AML-193 (cell line): ENCODE data around the gene PACSIN2.
A peak's percentile ranks its signal among the peaks of the same experiment; 100 is the strongest.
"Not testable (repeated sequence)": the region's sequence is repeated elsewhere in the genome, so short reads cannot be mapped to it uniquely, and the experiment has no call there.

ENCODE experiments used
- DNase-seq, 2 experiments: peaks; one replicate each; lab custom pipeline; 2025; lab: John Stamatoyannopoulos, UW

Gene PACSIN2

GRCh38 chr22:42992092-42992491 lies 22.9 kb downstream of the PACSIN2 start:
- no peak for DNase-seq

- no peak for DNase-seq
Observed at GRCh38 chr22:42991010-42991651, 23.8 kb downstream of the PACSIN2 start.

GRCh38 chr22:42990131-42990838 lies 24.7 kb downstream of the PACSIN2 start:
- DNase-seq, result no peak

GRCh38 chr22:42986115-42986514 lies 28.8 kb downstream of the PACSIN2 start:
- DNase-seq, result no peak

GRCh38 chr22:42985531-42985905 lies 29.4 kb downstream of the PACSIN2 start:
- DNase-seq, result no peak

GRCh38 chr22:42984814-42985530 lies 30.0 kb downstream of the PACSIN2 start:
- no peak for DNase-seq

GRCh38 chr22:42984397-42984796 lies 30.6 kb downstream of the PACSIN2 start:
- DNase-seq, result no peak

GRCh38 chr22:42983470-42983869 lies 31.5 kb downstream of the PACSIN2 start:
- no peak for DNase-seq

GRCh38 chr22:42979606-42980005 lies 35.3 kb downstream of the PACSIN2 start:
- no peak for DNase-seq

GRCh38 chr22:42978453-42979103 lies 36.4 kb downstream of the PACSIN2 start:
- no peak for DNase-seq

GRCh38 chr22:42977569-42977968 lies 37.4 kb downstream of the PACSIN2 start:
- DNase-seq, result no peak

GRCh38 chr22:42976217-42976933 lies 38.6 kb downstream of the PACSIN2 start:
- DNase-seq, result no peak

- DNase-seq, result no peak
Observed at GRCh38 chr22:42974223-42974622, 40.7 kb downstream of the PACSIN2 start.

GRCh38 chr22:42973536-42973881 lies 41.4 kb downstream of the PACSIN2 start:
- no peak for DNase-seq

GRCh38 chr22:42972649-42973535 lies 42.1 kb downstream of the PACSIN2 start:
- peak; percentile 68 to 75 for DNase-seq

GRCh38 chr22:42971473-42971860 lies 43.5 kb downstream of the PACSIN2 start:
- not testable (repeated sequence) for DNase-seq

- no peak for DNase-seq
Observed at GRCh38 chr22:42970029-42970428, 44.9 kb downstream of the PACSIN2 start.

- no peak for DNase-seq
Observed at GRCh38 chr22:42969348-42969975, 45.5 kb downstream of the PACSIN2 start.

- peak; percentile 32 to 43 for DNase-seq
Observed at GRCh38 chr22:42967933-42968332, 47.0 kb downstream of the PACSIN2 start.

- DNase-seq, result no peak
Observed at GRCh38 chr22:42967005-42967404, 47.9 kb downstream of the PACSIN2 start.

- DNase-seq, result no peak
Observed at GRCh38 chr22:42966497-42966896, 48.5 kb downstream of the PACSIN2 start.
